GM23338 (cell line): ENCODE measurements around the gene GTF3C2.

Experiments used
- CREB1 ChIP-seq: fragments of 250-450 bp; sonication (Bioruptor Pico); IDR thresholded peaks from 2 replicates; pipeline ENCODE4 v1.5.0; 2020; ENCODE audit warnings: low read depth, mild to moderate bottlenecking, moderate library complexity
- CTCF ChIP-seq, 2 experiments: fragments of 200-600 bp in 1 of 2; sonication (generic) in 1 of 2; conservative IDR thresholded peaks; 2 replicates each; pipeline versions ENCODE4 v1.5.1 to v1.6.1; 2016 to 2017; ENCODE audit warnings: antibody characterized with exemption in 2 of 2, low read depth in 2 of 2, mild to moderate bottlenecking in 2 of 2, moderate library complexity in 1 of 2
- EZH2 ChIP-seq: fragments of 200-600 bp; sonication (generic); IDR thresholded peaks from one replicate; pipeline ENCODE4 v1.8.0; 2017; ENCODE audit warnings: antibody characterized with exemption, mild to moderate bottlenecking, low read depth; ENCODE audit not compliant: unreplicated experiment
- JUNB ChIP-seq: IDR thresholded peaks from one replicate; pipeline ENCODE4 v1.6.1; 2016; ENCODE audit warnings: antibody characterized with exemption; ENCODE audit not compliant: unreplicated experiment
- POLR2AphosphoS5 ChIP-seq: IDR thresholded peaks from 2 replicates; pipeline ENCODE4 v1.6.1; 2016; ENCODE audit warnings: antibody characterized with exemption, low read depth
- REST ChIP-seq: IDR thresholded peaks from one replicate; pipeline ENCODE4 v1.6.1; 2018; ENCODE audit warnings: antibody characterized with exemption; ENCODE audit not compliant: unreplicated experiment
- ZNF114 ChIP-seq: fragments of 250-450 bp; sonication (Bioruptor Pico); IDR thresholded peaks from 2 replicates; pipeline ENCODE4 v1.5.0; 2020; ENCODE audit warnings: mild to moderate bottlenecking, moderate library complexity
- ZNF331 ChIP-seq: fragments of 250-450 bp; sonication (Bioruptor Pico); IDR thresholded peaks from 2 replicates; pipeline ENCODE4 v1.5.0; 2020; ENCODE audit warnings: low read depth, mild to moderate bottlenecking, moderate library complexity

GRCh38 chr2:27362678-27363420 lies 6.3 kb upstream of the GTF3C2 start:
- no peak for TF ChIP-seq CTCF (conservative IDR thresholded peaks at IDR 0.05; ENCODE audit: low read depth in 2 of 2)
- TF ChIP-seq ZNF331 (CRISPR knock-in tag), result no peak
- no peak for TF ChIP-seq EZH2
- no peak for TF ChIP-seq REST
- no peak for TF ChIP-seq POLR2AphosphoS5
- no peak for TF ChIP-seq CREB1 (CRISPR knock-in tag)
- no peak for TF ChIP-seq ZNF114 (CRISPR knock-in tag)
- TF ChIP-seq JUNB, result no peak
